ENCODE data around the gene CHORDC1.

GRCh38 chr11:90241414-90241813, 18.6 kb upstream of the CHORDC1 start:
- TF ChIP-seq POLR2A (IDR thresholded peaks at IDR 0.05) (no peak), CTCF (IDR thresholded peaks at IDR 0.05) (no peak)

Measured in Peyer's patch (tissue), 4 donors.